COLO829 (cell line): ENCODE results near the gene INTS15.

ENCODE experiments used
- DNase-seq: peaks from one replicate; pipeline ENCODE4 v3.0.0; 2012; ENCODE audit warnings: low spot score

INTS15 gene

GRCh38 chr7:6643915-6644625 is 54.2 kb downstream of the INTS15 start:
- no peak for DNase-seq

GRCh38 chr7:6644728-6645127 is 54.9 kb downstream of the INTS15 start:
- no peak for DNase-seq

GRCh38 chr7:6646465-6646864 is 56.6 kb downstream of the INTS15 start:
- no peak for DNase-seq

GRCh38 chr7:6647080-6647479 is 57.3 kb downstream of the INTS15 start:
- DNase-seq = no peak

- DNase-seq = no peak
Observed at GRCh38 chr7:6647541-6647940, 57.7 kb downstream of the INTS15 start.

- DNase-seq = no peak
Observed at GRCh38 chr7:6648066-6648814, 58.4 kb downstream of the INTS15 start.

- DNase-seq = no peak
Observed at GRCh38 chr7:6648815-6649104, 58.9 kb downstream of the INTS15 start.

GRCh38 chr7:6649241-6649961 is 59.6 kb downstream of the INTS15 start:
- no peak for DNase-seq

GRCh38 chr7:6650086-6650485 is 60.3 kb downstream of the INTS15 start:
- DNase-seq = no peak

- no peak for DNase-seq
Observed at GRCh38 chr7:6650521-6651011, 60.7 kb downstream of the INTS15 start.

GRCh38 chr7:6651851-6652445 is 62.1 kb downstream of the INTS15 start:
- no peak for DNase-seq

- DNase-seq = no peak
Observed at GRCh38 chr7:6652446-6653011, 62.7 kb downstream of the INTS15 start.

GRCh38 chr7:6653071-6654003 is 63.5 kb downstream of the INTS15 start:
- DNase-seq = no peak

GRCh38 chr7:6654113-6654841 is 64.5 kb downstream of the INTS15 start:
- DNase-seq = no peak

GRCh38 chr7:6654842-6655610 is 65.2 kb downstream of the INTS15 start:
- DNase-seq = no peak

GRCh38 chr7:6655636-6656385 is 66.0 kb downstream of the INTS15 start:
- DNase-seq = no peak

- no peak for DNase-seq
Observed at GRCh38 chr7:6656413-6656812, 66.6 kb downstream of the INTS15 start.
